DND-41 (cell line): ENCODE results near the gene RAD52.

Experiments used
- CTCF ChIP-seq: IDR thresholded peaks from 2 replicates; pipeline ENCODE4 v1.5.1; 2012; ENCODE audit warnings: borderline replicate concordance, low read length, moderate library complexity, mild to moderate bottlenecking; ENCODE audit not compliant: poor library complexity, severe bottlenecking; ENCODE audit errors: extremely low read depth
- EZH2 ChIP-seq: IDR thresholded peaks from 3 replicates; pipeline ENCODE4 v1.6.1; 2012; ENCODE audit warnings: borderline replicate concordance, low read depth, mild to moderate bottlenecking, moderate library complexity, low read length, inconsistent platforms; ENCODE audit not compliant: severe bottlenecking

DNA sequence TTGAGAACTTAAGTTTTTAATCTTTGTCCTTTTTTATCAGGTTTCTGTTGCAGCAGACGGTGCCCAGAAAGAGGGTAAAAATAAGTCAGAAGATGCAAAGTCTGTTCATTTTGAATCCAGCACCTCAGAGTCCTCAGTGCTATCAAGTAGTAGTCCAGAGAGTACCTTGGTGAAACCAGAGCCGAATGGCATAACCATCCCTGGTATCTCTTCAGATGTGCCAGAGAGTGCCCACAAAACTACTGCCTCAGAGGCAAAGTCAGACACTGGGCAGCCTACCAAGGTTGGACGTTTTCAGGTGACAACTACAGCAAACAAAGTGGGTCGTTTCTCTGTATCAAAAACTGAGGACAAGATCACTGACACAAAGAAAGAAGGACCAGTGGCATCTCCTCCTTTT lies 53.5 kb downstream of the RAD52 start:
- TF ChIP-seq CTCF (no peak), EZH2 (no peak)
